CD4-positive, alpha-beta T cell treated with Interleukin-15 for 4 hours (primary cell): ENCODE measurements around the gene PGK1.
"Not testable (repeated sequence)": the region's sequence is repeated elsewhere in the genome, so short reads cannot be mapped to it uniquely, and the experiment has no call there.

Source experiments
- DNase-seq: peaks from one replicate; pipeline ENCODE4 v3.0.0-alpha.2; 2020; ENCODE audit warnings: low spot score

Gene PGK1

GRCh38 chrX:78116365-78116764 lies 12.3 kb downstream of the PGK1 start:
- no peak for DNase-seq

- DNase-seq, result no peak
Observed at GRCh38 chrX:78116766-78117165, 12.7 kb downstream of the PGK1 start.

DNA sequence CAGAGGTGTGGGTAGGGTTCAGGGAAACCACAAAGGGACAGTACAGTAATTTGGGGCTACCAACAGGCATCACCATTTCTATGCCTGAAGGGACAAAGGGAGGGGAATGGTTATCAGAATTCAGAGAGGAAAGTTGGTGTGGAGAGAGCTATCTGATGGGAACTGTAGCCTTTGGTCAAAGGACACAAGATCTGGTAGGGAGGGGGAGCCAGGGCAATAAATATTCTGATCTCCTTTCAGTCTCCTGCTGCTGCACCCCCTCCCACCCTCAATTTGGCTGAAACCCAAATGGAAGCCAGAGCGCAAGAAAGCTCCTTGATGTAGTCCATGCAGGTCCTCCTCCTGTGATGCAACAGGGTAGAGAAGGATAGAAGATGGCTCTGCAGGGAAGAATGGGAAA lies 14.6 kb downstream of the PGK1 start:
- DNase-seq, result no peak

GRCh38 chrX:78119521-78120227 lies 15.6 kb downstream of the PGK1 start:
- DNase-seq, result no peak

- peak; percentile 27 for DNase-seq
Observed at GRCh38 chrX:78123190-78123589, 19.1 kb downstream of the PGK1 start.

GRCh38 chrX:78124307-78124706 lies 20.3 kb downstream of the PGK1 start:
- no peak for DNase-seq

GRCh38 chrX:78125148-78125547 lies 21.1 kb downstream of the PGK1 start:
- no peak for DNase-seq

GRCh38 chrX:78125781-78126180 lies 21.7 kb downstream of the PGK1 start:
- not testable (repeated sequence) for DNase-seq

GRCh38 chrX:78129714-78130113 lies 25.7 kb downstream of the PGK1 start:
- no peak for DNase-seq

DNA sequence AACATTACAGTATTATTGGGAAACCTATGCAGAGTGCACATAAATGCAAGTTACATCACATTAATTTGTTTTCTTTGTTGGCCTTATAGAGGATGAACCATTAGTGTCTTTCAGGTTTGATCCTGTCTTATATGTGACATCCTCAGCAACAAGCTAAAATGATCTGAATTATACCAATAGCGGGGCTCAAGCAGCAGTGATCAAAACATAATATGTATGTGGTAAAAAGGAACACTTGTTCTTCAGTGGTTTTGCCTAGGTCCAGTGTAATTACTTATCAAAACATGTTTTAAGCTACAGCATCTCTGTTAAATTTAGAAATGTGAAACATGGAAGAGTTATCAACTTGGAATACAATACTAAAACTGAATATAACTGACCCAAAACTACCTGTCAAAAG lies 26.3 kb downstream of the PGK1 start:
- no peak for DNase-seq

DNA sequence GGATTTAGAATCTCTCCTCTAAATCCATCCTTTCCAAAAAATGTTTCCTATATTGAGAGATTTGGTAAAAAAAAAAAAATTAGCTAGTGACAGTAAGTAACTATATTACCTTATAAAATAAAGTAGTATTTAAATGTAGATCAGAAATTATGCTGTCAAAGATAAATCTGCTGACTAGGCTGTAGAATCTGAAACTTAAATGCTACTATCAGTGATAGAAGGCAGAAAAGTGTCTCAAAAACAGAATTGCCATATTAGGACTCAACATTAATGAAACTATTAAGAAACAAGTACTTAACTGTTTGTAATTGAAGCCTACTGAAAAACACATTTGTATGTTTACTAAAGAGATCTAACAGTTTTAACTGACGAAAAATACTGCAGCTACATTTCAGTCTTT lies 27.1 kb downstream of the PGK1 start:
- DNase-seq, result no peak

GRCh38 chrX:78133238-78133960 lies 29.4 kb downstream of the PGK1 start:
- peak; percentile 7 for DNase-seq

GRCh38 chrX:78139160-78140123 lies 35.4 kb downstream of the PGK1 start, which contains the start of gene TAF9B:
TSS of gene TAF9B (minus strand) at chrX:78139650. CDS start at chrX:78139611, 39 bp downstream.
- DNase-seq, result peak; percentile 78

- no peak for DNase-seq
Observed at GRCh38 chrX:78140206-78140605, 36.2 kb downstream of the PGK1 start.

- not testable (repeated sequence) for DNase-seq
Observed at GRCh38 chrX:78147002-78147540, 43.0 kb downstream of the PGK1 start.

DNA sequence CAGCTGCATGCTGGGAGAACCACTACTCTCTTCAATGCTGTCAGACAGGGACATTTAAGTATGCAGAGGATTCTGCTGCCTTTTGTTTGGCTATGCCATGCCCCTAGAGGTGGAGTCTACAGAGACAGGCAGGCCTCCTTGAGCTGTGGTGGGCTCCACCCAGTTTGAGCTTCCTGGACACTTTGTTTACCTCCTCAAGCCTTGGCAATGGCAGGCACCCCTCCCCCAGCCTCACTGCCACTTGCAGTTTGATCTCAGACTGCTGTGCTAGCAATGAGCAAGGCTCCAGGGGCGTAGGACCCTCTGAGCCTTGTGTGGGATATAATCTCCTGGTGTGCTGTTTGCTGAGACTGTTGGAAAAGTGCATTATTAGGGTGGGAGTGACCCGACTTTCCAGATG lies 53.3 kb downstream of the PGK1 start:
- DNase-seq, result peak; percentile 2

- not testable (repeated sequence) for DNase-seq
Observed at GRCh38 chrX:78157846-78158245, 53.8 kb downstream of the PGK1 start.

- DNase-seq, result not testable (repeated sequence)
Observed at GRCh38 chrX:78160711-78161110, 56.7 kb downstream of the PGK1 start.

- not testable (repeated sequence) for DNase-seq
Observed at GRCh38 chrX:78163175-78163574, 59.1 kb downstream of the PGK1 start.

DNA sequence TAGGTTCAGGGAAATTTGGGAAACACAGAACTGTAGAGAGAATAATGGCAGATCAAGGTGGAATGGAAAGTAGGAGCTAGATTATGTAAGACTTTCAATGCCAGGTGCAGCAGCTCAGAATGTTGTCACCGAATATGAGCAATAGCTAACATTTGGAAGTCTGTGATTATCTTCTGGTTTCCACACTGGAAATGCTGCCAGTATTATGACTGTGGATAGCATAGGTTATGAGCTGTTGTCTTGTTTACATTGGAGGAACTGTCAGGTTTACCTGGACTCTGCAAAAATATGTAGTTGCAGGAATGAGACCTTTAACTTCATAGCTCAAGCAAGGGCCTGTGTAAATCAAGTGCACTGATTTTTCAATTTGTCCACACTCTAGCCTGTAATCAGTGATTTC lies 61.4 kb downstream of the PGK1 start:
- no peak for DNase-seq

DNA sequence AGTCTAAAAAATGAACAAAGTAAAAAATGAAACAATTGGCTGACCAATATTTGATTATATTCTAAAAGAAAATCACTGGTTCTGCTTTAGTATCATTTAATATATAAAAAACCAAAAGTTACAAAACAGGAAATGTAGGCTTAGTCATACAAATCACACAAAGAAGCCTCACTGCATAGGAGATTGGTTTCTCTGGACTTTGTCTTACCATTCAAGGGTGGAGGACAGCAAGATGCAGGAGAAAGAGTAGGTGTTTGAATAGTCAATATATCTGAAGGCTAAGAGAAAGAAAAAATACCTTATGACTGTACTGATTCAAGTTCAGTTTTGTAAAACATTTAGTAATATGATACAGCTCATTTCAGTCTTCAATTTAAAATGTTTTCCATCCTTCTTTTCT lies 64.0 kb downstream of the PGK1 start:
- peak; percentile 1 for DNase-seq
